Bronchial epithelial cell (primary cell): ENCODE results near the gene HACD2. TPM values are rescaled to one million over a fixed set of nuclear protein-coding genes. Genes with fewer than 3 reads are reported as not detected.

Source experiments
- DNase-seq: peaks from one replicate; pipeline ENCODE4 v3.0.0-alpha.2; 2010; ENCODE audit warnings: low read depth
- FAIRE-seq: peaks from 2 replicates; lab custom pipeline; 2011; peaks lifted over from hg19 to GRCh38; lab: Jason Lieb, UNC
- H3K27me3 ChIP-seq: 2 replicates; pipeline ENCODE4 v1.5.1; 2011; ENCODE audit warnings: low read length; ENCODE audit not compliant: control insufficient read depth, insufficient read depth
- H3K36me3 ChIP-seq: 2 replicates; pipeline ENCODE4 v1.5.1; 2011; ENCODE audit warnings: low read length; ENCODE audit not compliant: control insufficient read depth, insufficient read depth
- H3K4me3 ChIP-seq: 2 replicates; pipeline ENCODE4 v1.5.1; 2011; ENCODE audit warnings: mild to moderate bottlenecking, low read depth, low read length, control low read depth
- CTCF ChIP-seq: IDR thresholded peaks from 2 replicates; pipeline ENCODE4 v1.5.1; 2011; ENCODE audit warnings: mild to moderate bottlenecking, moderate library complexity, low read length, control low read depth, inconsistent platforms; ENCODE audit not compliant: insufficient read depth, severe bottlenecking
- total RNA-seq: library from RNA; depleted of rRNA; stranded (reverse); fragments of >200 nt; gene quantifications from 2 replicates; pipeline ENCODE4 v1.2.1, GENCODE V29; 2014

Gene HACD2
- total RNA-seq, 1 donor from 2014 or later: 46.6 TPM

GRCh38 chr3:123476967-123477750, 107.7 kb downstream of the HACD2 start:
- H3K4me3 ChIP-seq: no peak overlapping the region
- H3K36me3 ChIP-seq: no peaks in the 10 kb centered on the region
- no peak for FAIRE-seq
- peaks cover 6% of the 10 kb centered on the region for H3K27me3 ChIP-seq
- TF ChIP-seq CTCF: no peak
- no peak for DNase-seq

- H3K4me3 ChIP-seq: no peak overlapping the region
- H3K36me3 ChIP-seq: no peaks in the 10 kb centered on the region
- TF ChIP-seq CTCF: no peak
- peaks cover 6% of the 10 kb centered on the region for H3K27me3 ChIP-seq
- DNase-seq (no peak), FAIRE-seq (no peak)
Measured at GRCh38 chr3:123475786-123476185, 109.1 kb downstream of the HACD2 start.

- TF ChIP-seq CTCF: no peak
- Histone ChIP-seq H3K4me3 (no peak overlapping the region), H3K36me3 (no peaks in the 10 kb centered on the region), H3K27me3 (peaks cover 2% of the 10 kb centered on the region)
- FAIRE-seq: no peak
- no peak for DNase-seq
Measured at GRCh38 chr3:123471106-123471505, 113.7 kb downstream of the HACD2 start.

GRCh38 chr3:123469323-123469995, 115.4 kb downstream of the HACD2 start:
- Histone ChIP-seq H3K36me3 (no peaks in the 10 kb centered on the region), H3K4me3 (no peak overlapping the region), H3K27me3 (no peaks in the 10 kb centered on the region)
- FAIRE-seq: no peak
- no peak for DNase-seq
- TF ChIP-seq CTCF: no peak

- FAIRE-seq: no peak
- TF ChIP-seq CTCF: no peak
- Histone ChIP-seq H3K4me3 (no peak overlapping the region), H3K36me3 (no peaks in the 10 kb centered on the region), H3K27me3 (peaks cover 3% of the 10 kb centered on the region)
- no peak for DNase-seq
Measured at GRCh38 chr3:123467046-123467445, 117.8 kb downstream of the HACD2 start.
